Frontal cortex (tissue), 4 donors: Measurements from ENCODE around the gene ZNF396. TPM values are rescaled to one million over a fixed set of nuclear protein-coding genes. Genes with fewer than 3 reads are reported as not detected.

Source experiments
- DNase-seq, 2 donors: peaks; one replicate each; pipeline ENCODE4 v3.0.0; 2012; ENCODE audit warnings: low spot score in 2 of 2
- FAIRE-seq: peaks from 2 replicates; lab custom pipeline; 2012; peaks lifted over from hg19 to GRCh38; lab: Jason Lieb, UNC
- total RNA-seq: library from RNA; depleted of rRNA; stranded (reverse); fragments of >200 nt; gene quantifications from one replicate; pipeline ENCODE4 v1.2.3, GENCODE V29; 2014
- donor health status: control.
- donor health status: control.
- donor health status: control.

Gene ZNF396
- total RNA-seq, 1 donor from 2014 or later, result 4.1 TPM

DNA sequence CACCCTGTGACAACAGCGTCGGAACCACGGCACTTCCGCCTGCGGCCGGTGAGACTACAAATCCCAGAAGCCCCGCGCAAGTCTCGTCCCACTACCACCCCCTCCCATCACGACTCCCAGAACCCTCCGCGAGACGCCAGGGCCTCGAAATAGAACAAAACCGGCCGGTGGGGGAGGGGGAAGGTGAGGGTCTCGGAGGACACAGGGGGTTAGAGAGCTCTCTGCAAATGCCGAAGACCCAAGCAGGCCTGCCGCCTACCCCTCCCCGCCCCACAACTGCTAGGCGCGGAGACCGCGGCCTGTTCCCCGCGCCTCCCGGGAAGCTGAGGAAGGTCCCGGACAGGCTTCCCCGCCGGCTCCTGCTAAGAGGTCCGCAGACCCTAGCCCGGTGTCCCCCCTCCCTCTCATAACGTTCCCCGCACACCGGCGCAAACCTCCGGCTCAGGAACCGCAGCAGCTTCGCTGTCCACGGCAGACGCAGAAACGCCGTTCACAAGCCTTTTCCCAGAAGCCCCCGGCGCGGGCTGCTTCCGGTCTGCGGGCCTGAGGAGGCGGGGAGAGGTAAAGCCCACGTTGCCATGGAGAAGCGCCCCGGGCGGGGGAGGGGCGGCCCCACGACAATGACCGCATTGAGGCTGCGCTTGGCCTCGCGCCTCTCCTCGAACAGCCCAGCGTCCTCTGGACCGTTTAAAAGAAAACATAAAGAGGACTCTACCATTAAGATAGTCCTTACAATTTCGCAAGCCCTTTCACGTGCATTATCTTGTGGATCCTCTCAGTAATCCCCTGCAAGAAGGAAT is 33.0 kb downstream of the ZNF396 start, which contains the start of gene ZNF24:
Gene ZNF24 (minus strand): TSS at position 485 of the 800 bp plus-strand sequence. CDS start 3,770 bp downstream, outside the sequence.
- DNase-seq (peak; percentile 81 to 95), FAIRE-seq (peak; percentile 47)

DNA sequence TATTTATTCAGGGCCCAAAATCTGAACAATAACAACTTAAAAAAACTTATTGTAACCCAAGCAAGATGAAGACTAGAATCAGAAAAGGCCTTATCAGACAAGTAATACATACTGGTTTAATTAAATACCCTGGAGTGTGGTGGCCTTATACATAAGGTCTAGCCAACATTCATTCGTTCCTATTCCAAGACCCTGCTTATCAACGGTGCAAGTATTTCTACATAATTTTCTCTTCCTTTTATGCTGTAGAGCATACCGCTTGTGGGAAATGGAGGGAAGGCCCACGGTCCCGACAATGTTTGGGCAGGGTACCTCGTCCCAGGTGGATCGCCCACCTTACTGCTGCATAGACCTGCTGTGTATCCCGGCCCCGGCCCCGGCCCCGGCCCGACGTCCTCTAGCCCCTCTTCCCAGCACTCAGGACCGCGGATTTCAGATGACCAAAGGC is 33.6 kb downstream of the ZNF396 start:
- no peak for FAIRE-seq

DNA sequence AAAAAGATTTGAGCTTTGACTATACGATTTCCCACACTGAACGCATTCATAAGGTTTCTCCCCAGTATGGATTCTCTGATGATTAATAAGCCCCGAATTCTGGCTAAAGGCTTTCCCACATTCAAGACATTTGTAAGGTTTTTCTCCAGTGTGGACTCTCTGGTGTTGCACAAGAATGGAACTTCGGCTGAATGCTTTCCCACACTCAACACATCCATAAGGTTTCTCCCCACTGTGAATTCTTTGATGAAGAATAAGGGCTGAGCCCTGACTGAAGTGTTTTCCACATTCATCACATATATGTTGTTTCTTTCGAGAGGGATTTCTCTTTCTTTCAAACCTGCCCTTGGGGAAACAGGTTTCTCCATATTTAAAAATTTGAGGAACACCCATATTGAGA is 39.9 kb downstream of the ZNF396 start:
- no peak for FAIRE-seq
- no peak for DNase-seq

More for the DNA sequence above, 33.6 kb downstream of the ZNF396 start:
- no peak for DNase-seq

DNA sequence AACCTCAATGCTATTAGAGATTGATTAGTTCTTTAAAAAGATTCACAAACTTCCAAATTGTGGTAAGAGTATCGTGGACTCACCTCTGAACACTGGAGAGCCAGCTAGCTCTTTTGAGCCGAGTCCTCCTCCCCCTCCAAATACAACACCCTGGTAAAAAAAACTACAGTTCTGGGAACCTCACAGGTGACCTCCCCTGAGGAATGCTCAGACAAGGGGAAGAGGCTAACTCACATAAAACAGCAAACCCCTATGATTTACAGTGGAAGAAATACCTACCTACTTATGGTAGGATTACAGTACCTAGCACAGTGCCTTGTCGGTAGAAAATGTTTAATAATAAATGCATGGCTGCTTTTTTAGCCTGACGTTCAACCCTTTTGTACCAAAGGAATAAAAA is 41.3 kb downstream of the ZNF396 start:
- no peak for FAIRE-seq
- DNase-seq, result no peak

DNA sequence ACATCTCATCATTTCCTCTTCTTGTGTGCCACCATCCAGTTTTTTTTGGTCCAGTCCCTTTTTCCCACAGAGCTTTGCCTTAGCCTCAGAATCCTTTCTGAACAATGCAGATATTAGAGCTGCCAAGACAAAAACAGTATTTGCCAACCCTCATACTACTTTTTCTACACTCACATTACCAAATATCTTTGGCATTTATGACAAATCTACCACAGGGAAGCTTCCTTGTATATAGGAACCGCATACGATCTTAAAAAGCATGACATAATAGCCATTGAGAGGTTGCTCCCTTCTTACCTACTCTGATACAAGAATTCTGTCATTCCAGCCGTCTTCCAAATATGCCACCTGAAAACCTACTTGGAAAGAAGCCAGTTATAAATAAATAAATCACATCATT is 42.3 kb downstream of the ZNF396 start:
- DNase-seq, result no peak

DNA sequence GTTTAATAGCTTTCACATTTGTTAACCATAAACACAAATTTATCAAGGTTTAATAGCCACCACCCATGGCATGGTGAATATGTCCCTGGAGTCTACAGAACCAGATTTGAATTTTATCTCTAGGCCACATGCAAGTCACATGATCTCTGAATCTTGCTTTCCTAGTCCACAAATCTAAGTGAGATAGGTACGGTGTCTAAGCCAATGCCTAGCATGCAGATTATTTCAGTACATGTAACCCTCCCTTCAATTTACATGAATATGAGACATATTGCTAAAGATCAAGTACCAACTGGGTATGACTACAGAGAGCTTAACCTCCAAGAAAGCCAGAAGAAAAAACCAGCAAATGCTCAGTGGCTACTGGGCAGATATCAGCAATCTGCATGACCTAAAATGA is 42.9 kb downstream of the ZNF396 start:
- FAIRE-seq (no peak), DNase-seq (no peak)

More for the DNA sequence above, 42.3 kb downstream of the ZNF396 start:
- FAIRE-seq, result no peak

DNA sequence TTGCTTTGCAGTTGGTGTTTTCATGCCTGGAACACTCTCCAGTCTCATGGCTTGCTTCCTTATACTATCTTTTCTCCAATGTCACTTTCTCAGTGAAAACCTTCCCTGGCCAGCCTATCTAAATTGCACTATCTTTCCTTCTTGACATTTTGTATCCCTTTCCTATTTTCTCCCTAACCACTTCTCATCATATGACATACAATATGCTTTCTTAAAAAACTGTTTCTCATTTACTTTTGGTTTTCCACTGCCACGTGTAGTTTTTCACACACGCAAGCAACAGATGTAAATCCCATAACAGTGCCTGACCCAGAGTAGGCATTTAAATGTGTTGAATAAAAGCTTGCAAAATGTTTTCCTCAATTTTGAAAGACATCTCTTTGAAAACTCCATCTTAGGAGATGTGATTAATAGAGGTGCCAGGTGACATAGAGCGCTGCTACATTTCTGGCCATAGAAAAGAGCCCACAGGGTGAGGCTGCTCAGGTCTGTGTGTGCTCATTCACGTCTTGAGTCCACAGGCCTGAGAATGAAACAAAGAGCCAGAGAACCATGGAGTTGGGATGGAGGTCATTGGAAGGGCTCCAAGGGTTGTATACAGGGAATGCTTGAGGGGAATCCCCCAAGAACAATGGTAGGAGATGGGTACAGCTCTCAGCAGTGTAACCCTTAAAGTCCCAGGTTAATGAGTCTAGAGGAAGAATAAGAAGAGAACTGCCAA is 45.6 kb downstream of the ZNF396 start:
- no peak for DNase-seq
- no peak for FAIRE-seq

DNA sequence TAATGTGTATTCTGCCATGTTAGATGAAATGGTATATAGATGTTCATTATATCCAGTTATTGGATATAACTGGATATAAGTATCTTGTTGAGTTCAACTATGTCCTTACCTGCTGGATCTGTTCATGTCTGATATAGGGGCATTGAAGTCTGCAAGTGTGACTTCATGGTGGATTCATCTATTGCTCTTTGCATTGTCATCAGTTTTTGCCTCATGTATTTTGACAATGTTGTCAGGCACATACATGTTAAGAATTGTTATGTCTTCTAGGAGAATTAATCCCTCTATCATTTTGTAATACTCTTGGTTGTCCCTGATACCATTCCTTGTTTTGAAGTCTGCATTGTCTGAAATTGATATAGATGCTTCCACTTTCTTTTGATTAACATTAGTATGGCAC is 48.3 kb downstream of the ZNF396 start:
- DNase-seq (no peak), FAIRE-seq (no peak)

DNA sequence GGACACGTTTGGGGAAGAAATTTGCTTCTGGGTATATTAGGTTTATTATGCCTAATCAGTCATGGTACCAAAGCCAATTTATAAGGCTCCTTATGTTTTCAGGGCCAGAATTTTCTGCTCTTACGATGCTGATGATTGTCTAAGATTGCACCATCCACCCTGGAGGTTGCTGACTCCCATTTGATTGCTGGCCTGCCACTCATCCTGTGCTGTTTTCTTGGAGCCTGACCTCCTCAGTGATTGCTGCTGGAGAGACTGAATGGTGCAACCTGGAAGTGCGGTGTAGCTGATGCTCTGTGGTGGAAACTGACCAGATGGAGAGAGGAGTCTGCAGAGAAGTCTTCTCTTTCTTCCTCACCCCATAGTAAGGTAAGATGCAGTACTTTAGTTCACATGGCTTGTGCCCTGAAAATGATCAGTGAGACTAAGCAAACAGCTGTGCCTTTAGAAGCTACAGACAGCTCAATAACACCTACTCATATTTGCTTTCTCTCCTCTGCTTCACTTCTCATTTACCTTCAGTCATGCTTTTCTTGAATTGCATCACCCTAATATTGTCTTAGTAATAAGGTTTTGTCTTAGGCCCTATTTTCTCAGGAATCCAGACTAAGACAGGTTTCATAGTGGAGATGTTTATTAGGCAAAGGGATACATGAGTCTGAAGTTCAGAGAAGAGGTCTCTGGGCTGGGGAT is 50.3 kb downstream of the ZNF396 start:
- no peak for DNase-seq
- FAIRE-seq, result no peak

DNA sequence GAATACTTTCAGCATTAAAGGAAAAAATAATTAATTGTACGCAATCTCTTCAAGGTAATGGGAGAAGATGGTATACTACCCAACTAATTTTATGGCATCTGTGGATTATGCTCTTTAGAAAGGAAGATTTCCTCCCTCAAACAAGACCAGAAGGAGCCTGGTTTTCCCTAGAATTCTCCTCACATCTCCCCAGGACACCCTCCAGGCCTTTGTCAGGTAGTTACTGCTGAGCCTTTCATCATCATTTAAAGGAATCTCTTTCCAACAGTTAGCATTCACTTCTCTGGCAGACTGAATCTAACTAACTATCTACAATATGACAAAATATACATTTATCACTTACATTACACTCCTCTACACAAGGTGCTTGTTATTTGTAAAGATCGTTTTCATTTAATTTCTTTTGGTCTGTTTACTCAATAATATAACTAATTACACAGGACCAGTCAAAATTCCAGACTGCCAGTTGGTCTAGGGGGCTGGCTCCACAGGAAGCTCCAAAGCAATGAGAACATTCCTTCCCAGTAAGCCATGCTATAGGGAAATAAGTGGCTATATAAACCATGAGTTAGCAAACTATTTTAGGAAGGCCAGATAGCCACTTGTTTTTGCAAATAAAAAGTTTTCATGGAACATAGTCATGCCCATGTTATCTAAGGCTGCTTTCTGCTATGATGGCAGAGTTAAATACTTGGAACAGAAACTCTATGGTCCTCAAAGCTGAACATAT is 52.0 kb downstream of the ZNF396 start:
- no peak for FAIRE-seq

DNA sequence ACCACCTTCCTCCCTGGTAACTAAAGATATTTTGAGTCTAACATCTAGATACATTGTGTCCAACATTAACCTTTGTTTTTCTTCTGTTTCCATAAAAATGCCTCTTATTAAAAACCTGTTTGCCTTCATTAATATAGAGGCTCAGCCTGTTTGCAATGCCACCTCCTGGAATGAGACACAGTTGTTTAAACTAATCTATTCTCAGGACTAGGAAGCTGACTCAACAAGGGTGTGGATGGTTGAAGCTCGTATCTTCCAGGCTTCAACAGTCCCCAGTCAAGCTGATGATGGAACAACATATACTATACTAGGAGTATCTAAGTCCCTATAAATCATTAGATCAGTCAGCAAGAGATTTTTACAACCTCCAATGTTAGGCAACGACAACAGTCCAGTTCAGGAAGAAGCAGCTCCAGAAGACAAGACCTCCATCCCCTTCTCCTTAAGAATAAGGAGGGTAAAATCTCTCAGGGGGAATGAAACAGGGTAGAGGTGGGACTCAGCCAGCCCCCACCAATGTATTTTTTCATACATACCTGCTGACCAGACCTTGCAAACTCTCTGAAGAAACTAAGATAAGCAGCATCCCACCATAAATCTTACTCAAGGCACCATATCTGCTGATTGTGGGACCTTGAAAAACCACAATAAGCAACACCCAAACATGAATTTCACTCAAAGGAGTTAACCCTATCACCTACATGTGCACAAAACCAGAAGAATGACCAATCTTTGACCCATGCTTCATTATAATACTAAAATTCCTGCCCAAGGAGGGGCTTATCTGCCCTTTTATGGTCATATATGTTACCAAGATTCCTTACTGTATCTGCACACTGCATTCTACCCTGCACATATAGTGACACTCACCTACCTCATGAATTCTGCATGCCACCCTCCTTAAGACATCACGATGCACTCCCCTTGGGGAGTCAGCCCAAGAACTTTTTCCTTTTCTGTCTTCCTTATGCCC is 54.4 kb downstream of the ZNF396 start:
- DNase-seq (no peak), FAIRE-seq (no peak)

More for the DNA sequence above, 52.0 kb downstream of the ZNF396 start:
- no peak for DNase-seq

Other genes with a start within 250 kb of the ZNF396 start
- gene ZNF397, start 136.3 kb downstream of the ZNF396 start, total RNA-seq, result 44.4 TPM
- 15.5 TPM for gene ZSCAN30, start 87.1 kb downstream of the ZNF396 start, total RNA-seq
- gene ZNF24, start 32.9 kb downstream of the ZNF396 start, total RNA-seq, result 99.5 TPM
- gene INO80C, start 120.6 kb upstream of the ZNF396 start, total RNA-seq, result 7.3 TPM
- gene GALNT1, start 204.4 kb upstream of the ZNF396 start, total RNA-seq, result 82.7 TPM